ENCODE data around the gene ANKLE2.

The ANKLE2 gene

DNA sequence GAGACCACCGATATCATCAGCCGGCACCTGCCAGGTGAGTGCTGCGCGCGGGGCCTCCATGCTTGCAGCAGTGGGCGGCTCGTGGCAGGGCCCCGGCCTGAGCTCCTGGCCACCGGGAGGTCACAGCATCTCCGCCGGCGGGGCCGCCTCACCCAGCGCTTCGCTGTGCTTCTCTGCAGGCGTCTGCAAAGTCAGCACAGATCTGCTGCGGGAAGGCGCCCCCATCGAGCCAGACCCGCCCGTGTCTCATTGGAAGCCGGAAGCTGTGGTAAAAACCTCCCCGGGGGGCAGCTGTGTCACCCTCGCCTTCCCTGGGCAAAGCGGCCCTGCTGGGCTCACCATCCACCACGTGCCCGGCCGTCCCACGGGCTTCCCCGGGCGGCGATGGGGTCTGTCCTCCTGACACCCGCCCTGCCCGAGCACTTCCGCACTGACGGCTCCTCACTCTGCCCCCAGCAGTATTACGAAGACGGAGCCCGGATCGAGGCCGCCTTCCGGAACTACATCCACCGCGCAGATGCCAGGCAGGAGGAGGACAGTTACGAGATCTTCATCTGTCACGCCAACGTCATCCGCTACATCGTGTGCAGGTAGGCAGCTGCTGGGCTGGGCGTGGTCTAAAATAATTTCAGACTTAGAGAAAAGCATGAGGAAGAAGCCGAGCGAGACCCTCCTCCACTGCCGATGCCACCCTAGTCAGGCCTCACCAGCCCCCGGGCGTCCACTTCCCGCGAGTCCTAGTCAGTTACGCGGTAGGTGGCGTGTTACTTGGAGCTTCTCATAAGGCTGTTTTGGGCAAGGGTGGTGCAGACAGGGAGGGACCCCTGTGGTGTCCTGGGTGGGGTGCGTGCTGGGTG lies 43.9 kb downstream of the ANKLE2 start (continued):
- TF ChIP-seq, protein P1, sequence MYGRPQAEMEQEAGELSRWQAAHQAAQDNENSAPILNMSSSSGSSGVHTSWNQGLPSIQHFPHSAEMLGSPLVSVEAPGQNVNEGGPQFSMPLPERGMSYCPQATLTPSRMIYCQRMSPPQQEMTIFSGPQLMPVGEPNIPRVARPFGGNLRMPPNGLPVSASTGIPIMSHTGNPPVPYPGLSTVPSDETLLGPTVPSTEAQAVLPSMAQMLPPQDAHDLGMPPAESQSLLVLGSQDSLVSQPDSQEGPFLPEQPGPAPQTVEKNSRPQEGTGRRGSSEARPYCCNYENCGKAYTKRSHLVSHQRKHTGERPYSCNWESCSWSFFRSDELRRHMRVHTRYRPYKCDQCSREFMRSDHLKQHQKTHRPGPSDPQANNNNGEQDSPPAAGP (tag by site-specific recombination; IDR thresholded peaks at IDR 0.05): no peak
- TF ChIP-seq, protein P2, sequence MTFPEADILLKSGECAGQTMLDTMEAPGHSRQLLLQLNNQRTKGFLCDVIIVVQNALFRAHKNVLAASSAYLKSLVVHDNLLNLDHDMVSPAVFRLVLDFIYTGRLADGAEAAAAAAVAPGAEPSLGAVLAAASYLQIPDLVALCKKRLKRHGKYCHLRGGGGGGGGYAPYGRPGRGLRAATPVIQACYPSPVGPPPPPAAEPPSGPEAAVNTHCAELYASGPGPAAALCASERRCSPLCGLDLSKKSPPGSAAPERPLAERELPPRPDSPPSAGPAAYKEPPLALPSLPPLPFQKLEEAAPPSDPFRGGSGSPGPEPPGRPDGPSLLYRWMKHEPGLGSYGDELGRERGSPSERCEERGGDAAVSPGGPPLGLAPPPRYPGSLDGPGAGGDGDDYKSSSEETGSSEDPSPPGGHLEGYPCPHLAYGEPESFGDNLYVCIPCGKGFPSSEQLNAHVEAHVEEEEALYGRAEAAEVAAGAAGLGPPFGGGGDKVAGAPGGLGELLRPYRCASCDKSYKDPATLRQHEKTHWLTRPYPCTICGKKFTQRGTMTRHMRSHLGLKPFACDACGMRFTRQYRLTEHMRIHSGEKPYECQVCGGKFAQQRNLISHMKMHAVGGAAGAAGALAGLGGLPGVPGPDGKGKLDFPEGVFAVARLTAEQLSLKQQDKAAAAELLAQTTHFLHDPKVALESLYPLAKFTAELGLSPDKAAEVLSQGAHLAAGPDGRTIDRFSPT (tag by site-specific recombination; IDR thresholded peaks at IDR 0.05): peak; percentile 53; the same call in 1 of the 2 replicates

DNA sequence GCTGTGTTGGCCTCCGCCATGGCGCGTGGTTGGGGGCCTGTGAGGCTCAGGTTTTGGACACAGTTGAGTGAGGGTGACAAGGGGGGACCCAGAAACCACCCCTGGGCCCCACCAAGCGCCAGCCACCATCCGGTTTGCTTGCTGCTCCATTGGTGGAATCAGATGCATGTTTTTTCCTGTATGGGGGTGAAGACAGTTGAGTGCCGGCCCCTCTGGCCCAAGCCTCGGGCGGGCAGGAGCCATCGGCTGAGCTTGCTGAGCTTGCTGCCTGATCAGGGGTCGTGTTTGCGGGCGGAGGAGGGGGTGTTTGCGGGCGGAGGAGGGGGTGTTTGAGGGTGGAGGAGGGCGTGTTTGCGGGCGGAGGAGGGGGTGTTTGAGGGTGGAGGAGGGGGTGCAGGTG lies 44.6 kb downstream of the ANKLE2 start:
- POLR2A ChIA-PET: no interaction called here
- H3K36me3 ChIP-seq (ENCODE audit: control insufficient read depth in 2 of 2, insufficient read depth in 1 of 2, low read length in 2 of 2): peaks cover 23 to 79% of the 10 kb centered on the region in 2 experiments; a peak in 2 of 3 replicates
- CTCF ChIA-PET: no interaction called here
- TF ChIP-seq, protein P3, sequence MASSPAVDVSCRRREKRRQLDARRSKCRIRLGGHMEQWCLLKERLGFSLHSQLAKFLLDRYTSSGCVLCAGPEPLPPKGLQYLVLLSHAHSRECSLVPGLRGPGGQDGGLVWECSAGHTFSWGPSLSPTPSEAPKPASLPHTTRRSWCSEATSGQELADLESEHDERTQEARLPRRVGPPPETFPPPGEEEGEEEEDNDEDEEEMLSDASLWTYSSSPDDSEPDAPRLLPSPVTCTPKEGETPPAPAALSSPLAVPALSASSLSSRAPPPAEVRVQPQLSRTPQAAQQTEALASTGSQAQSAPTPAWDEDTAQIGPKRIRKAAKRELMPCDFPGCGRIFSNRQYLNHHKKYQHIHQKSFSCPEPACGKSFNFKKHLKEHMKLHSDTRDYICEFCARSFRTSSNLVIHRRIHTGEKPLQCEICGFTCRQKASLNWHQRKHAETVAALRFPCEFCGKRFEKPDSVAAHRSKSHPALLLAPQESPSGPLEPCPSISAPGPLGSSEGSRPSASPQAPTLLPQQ (tag by site-specific recombination; IDR thresholded peaks at IDR 0.05): no peak
- peak; percentile 36 for TF ChIP-seq ZFHX2 (tag by site-specific recombination; conservative IDR thresholded peaks at IDR 0.05)
- TF ChIP-seq ZNF571 (tag by site-specific recombination; IDR thresholded peaks at IDR 0.05): no peak
- TF ChIP-seq KLF1 (tag by site-specific recombination; IDR thresholded peaks at IDR 0.05): peak; percentile 99
- TF ChIP-seq EGR2 (tag by site-specific recombination; IDR thresholded peaks at IDR 0.05; ENCODE audit: low read depth): peak; percentile 74
- TF ChIP-seq, protein P4, sequence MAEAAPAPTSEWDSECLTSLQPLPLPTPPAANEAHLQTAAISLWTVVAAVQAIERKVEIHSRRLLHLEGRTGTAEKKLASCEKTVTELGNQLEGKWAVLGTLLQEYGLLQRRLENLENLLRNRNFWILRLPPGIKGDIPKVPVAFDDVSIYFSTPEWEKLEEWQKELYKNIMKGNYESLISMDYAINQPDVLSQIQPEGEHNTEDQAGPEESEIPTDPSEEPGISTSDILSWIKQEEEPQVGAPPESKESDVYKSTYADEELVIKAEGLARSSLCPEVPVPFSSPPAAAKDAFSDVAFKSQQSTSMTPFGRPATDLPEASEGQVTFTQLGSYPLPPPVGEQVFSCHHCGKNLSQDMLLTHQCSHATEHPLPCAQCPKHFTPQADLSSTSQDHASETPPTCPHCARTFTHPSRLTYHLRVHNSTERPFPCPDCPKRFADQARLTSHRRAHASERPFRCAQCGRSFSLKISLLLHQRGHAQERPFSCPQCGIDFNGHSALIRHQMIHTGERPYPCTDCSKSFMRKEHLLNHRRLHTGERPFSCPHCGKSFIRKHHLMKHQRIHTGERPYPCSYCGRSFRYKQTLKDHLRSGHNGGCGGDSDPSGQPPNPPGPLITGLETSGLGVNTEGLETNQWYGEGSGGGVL (tag by site-specific recombination; IDR thresholded peaks at IDR 0.05): no peak
- TF ChIP-seq, protein P5, sequence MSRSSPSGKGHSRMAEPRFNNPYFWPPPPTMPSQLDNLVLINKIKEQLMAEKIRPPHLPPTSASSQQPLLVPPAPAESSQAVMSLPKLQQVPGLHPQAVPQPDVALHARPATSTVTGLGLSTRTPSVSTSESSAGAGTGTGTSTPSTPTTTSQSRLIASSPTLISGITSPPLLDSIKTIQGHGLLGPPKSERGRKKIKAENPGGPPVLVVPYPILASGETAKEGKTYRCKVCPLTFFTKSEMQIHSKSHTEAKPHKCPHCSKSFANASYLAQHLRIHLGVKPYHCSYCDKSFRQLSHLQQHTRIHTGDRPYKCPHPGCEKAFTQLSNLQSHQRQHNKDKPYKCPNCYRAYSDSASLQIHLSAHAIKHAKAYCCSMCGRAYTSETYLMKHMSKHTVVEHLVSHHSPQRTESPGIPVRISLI (tag by site-specific recombination; IDR thresholded peaks at IDR 0.05): no peak
- no peak for TF ChIP-seq WT1 (tag by site-specific recombination; IDR thresholded peaks at IDR 0.05)
- no peak for TF ChIP-seq ZNF510 (tag by site-specific recombination; IDR thresholded peaks at IDR 0.05; ENCODE audit: insufficient replicate concordance)
- TF ChIP-seq ZNF501 (tag by site-specific recombination; IDR thresholded peaks at IDR 0.05): no peak
- peak; percentile 89 for TF ChIP-seq KLF8 (tag by site-specific recombination; IDR thresholded peaks at IDR 0.05)
- TF ChIP-seq YY1 (tag by site-specific recombination; IDR thresholded peaks at IDR 0.05): no peak
- no peak for TF ChIP-seq ZNF266 (tag by site-specific recombination; IDR thresholded peaks at IDR 0.05; ENCODE audit: low read depth)
- TF ChIP-seq, protein P6, sequence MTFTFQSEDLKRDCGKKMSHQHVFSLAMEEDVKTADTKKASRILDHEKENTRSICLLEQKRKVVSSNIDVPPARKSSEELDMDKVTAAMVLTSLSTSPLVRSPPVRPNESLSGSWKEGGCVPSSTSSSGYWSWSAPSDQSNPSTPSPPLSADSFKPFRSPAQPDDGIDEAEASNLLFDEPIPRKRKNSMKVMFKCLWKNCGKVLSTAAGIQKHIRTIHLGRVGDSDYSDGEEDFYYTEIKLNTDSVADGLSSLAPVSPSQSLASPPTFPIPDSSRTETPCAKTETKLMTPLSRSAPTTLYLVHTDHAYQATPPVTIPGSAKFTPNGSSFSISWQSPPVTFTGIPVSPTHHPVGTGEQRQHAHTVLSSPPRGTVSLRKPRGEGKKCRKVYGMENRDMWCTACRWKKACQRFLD (tag by site-specific recombination; IDR thresholded peaks at IDR 0.05): no peak
- no peak for TF ChIP-seq ZNF830 (tag by site-specific recombination; IDR thresholded peaks at IDR 0.05; ENCODE audit: low read depth)
- TF ChIP-seq ZNF132 (tag by site-specific recombination; IDR thresholded peaks at IDR 0.05; ENCODE audit: borderline replicate concordance): no peak
- TF ChIP-seq, protein P1 (tag by site-specific recombination; IDR thresholded peaks at IDR 0.05): no peak
- TF ChIP-seq ZNF311 (tag by site-specific recombination; IDR thresholded peaks at IDR 0.05; ENCODE audit: borderline replicate concordance): no peak
- TF ChIP-seq ZBTB48 (tag by site-specific recombination; IDR thresholded peaks at IDR 0.05): no peak
- no peak for TF ChIP-seq ZNF221 (tag by site-specific recombination; IDR thresholded peaks at IDR 0.05; ENCODE audit: borderline replicate concordance)
- TF ChIP-seq ZNF146 (tag by site-specific recombination; IDR thresholded peaks at IDR 0.05): no peak
- TF ChIP-seq ZEB2 (tag by site-specific recombination; IDR thresholded peaks at IDR 0.05): no peak
- no peak for TF ChIP-seq ZNF184 (tag by site-specific recombination; IDR thresholded peaks at IDR 0.05)
- H3K9me3 ChIP-seq (ENCODE audit: control insufficient read depth, insufficient read depth, low read depth, low read length): no peaks in the 10 kb centered on the region
- no peaks in the 10 kb centered on the region for H3K4me1 ChIP-seq (ENCODE audit: control insufficient read depth, insufficient read depth, low read length)
- no peak overlapping the region for H3K27ac ChIP-seq (ENCODE audit: extremely low read depth, low read depth, low read length)
- no peak overlapping the region for H3K4me3 ChIP-seq (ENCODE audit: low read depth, low read length)
